Left cardiac atrium (tissue), 4 donors: Measurements from ENCODE around the gene CYP1B1. TPM values are rescaled to one million over a fixed set of nuclear protein-coding genes. Genes with fewer than 3 reads are reported as not detected.
A peak's percentile ranks its signal among the peaks of the same experiment; 100 is the strongest.

Source experiments
- ATAC-seq, 2 donors: fragments of 200-7000 bp; cut with Tn5 transposase; one replicate each; pipeline ENCODE4 v1.9.1; 2020; ENCODE audit warnings: mild to moderate bottlenecking in 2 of 2, moderate library complexity in 2 of 2
- DNase-seq: peaks from one replicate; pipeline ENCODE4 v3.0.0-alpha.2; 2020
- intact Hi-C, 2 donors: fragments of 100-400 bp; cut with DNase I; formaldehyde crosslinking; loops; one replicate each; pipeline versions ENCODE4 v1.14.1 to v1.15.1; 2022 to 2023
- total RNA-seq, 2 donors: library from RNA; stranded (reverse); fragmentation: NEBNext Ultra II Directional; extraction: Animal tissue kit (Norgen Biotek cat#: 25700); gene quantifications; one replicate each; pipeline ENCODE4 v1.2.1, GENCODE V29; 2021
- donor health status: DM: no; HTN: yes; CAD: no.
- donor health status: DM: no; HTN: yes; CAD: no; lungs with severe emphysema.
- donor health status: DM: yes; HTN: yes; CAD: no.
- donor health status: Dilated cardiomyopathy.

The CYP1B1 gene
- total RNA-seq, 2 donors from 2014 or later = 46.1 to 115 TPM

DNA sequence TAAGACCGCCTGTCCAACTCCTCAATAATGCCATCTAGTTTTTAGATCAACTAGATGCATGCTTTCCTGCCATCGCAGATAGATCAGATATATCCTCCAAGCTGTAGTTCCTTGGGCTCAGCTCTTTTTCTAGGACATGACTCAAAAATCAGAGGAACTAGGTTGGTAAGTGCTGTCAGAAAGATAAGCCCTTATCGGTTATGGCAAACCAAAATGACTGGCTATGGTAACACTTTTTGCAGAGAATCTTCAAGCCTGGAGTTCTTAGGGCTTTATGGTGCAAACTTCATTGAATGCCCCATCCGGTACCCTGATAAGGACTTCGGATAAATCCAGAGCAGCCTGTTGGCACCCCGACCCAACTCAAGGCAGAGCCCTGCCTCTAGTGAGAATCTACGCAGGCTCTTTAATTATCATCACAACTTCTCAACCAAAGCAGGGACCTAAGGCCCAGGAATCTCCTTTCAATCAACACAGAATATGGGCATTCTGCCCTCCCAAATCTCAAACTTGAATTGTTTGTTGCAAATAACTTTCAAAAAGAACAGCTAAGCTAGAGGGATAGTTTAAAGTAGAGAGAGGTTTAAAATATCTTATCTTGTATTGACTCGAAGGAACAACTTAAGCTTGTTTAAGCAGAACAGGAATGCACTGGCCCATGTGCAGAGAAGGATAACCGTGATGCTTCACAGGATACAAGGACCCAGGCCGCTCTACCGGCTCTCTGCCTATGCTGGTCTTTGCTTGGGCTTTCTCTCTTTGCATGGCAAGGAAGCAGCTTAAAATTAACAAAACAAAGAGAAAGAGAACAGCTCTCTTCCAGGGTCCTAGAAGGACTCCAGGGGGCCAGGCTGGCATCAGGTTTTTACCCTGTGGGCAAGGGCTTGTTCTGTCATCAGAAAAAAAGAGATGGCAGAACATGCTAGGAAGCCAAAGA, 3.4 kb upstream of the CYP1B1 start:
- DNase-seq (no peak), ATAC-seq (no peak)
- intact Hi-C loops = no loop called here

DNA sequence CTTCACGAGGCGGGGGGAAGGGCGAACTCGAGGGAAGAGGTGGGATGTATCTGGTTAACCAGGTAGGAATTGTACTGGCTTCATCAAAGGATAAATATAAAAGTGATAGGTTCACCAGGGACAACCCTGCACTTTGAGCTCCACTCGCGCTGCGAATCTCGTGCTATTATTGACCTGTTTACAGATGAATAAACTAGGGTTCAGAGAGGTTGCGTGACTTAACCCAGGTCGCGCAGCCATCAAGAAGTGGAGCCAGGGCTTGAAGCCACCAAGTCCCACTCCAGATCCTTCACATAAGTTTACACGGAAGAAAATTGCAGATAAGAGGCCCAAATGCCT, 1.4 kb upstream of the CYP1B1 start:
- intact Hi-C loops = no loop called here
- ATAC-seq (no peak), DNase-seq (no peak)

GRCh38 chr2:38076710-38077430, 919 bp upstream of the CYP1B1 start:
- peak; percentile 73 to 78 for ATAC-seq
- intact Hi-C loops = no loop called here
- DNase-seq = peak; percentile 89

GRCh38 chr2:38076152-38076709, 280 bp upstream of the CYP1B1 start:
- peak; percentile 83 for DNase-seq
- peak; percentile 68 to 74 for ATAC-seq
- intact Hi-C loops = no loop called here

DNA sequence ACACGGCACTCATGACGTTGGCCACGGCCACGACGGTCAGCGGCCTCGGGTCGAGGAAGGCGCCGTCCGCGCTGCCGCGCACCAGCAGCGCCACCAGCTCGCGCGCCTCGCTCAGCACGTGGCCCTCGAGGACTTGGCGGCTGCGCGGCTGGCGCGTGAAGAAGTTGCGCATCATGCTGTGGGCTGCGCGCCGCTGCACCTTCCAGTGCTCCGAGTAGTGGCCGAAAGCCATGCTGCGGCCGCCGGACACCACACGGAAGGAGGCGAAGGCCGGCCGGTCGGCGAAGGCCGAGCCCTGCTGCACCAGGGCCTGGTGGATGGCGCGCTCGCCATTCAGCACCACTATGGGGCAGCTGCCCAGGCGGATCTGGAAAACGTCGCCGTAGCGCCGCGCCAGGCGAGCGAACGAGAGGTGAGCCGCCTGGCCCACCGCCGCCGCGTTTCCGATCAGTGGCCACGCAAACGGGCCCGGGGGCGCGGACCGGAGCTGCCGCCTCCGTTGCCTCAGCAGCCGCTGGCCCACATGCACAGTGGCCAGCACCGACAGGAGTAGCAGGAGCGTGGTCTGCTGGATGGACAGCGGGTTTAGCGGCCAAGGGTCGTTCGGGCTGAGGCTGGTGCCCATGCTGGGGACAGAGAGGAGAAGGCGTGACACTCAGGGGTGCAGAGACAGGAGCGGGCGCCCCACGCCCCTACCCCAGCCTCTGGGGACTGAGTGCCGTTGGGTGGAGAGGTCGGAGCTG, 1.0 kb downstream of the CYP1B1 start:
- intact Hi-C loops = no loop called here
- peak; percentile 51 for DNase-seq
- peak; percentile 8 to 17 for ATAC-seq

DNA sequence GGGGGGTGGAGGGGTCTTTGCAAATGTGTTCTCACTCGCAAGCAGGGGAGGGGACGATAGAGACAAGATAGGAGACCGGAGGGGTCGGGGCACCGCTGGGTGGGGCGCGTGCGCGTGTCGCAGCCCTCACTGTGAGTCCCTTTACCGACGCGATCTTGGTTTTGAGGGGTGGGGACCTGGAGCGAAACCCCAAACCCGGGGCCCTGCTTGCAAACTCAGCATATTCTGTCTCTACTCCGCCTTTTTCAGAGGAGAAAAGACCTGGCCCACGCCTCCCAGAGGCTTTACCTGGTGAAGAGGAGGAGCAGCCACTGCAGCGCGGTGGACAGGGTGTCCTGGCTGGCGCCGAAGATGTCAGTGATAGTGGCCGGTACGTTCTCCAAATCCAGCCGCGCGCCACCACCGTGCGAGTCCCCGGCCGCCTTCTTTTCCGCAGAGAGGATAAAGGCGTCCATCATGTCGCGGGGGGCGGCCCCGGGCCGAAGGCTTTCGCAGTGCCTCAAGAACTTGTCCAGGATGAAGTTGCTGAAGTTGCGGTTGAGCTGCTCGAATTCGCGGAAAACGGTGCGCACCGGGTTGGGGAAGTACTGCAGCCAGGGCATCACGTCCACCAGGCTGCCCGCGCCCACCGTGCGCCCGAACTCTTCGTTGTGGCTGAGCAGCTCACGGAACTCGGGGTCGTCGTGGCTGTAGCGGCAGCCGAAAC, 1.7 kb downstream of the CYP1B1 start:
- DNase-seq (no peak), ATAC-seq (no peak)
- intact Hi-C loops = no loop called here

- intact Hi-C loops = no loop called here
- ATAC-seq (no peak), DNase-seq (no peak)
These were observed 2.5 kb downstream of the CYP1B1 start for GRCh38 chr2:38073211-38074057.

DNA sequence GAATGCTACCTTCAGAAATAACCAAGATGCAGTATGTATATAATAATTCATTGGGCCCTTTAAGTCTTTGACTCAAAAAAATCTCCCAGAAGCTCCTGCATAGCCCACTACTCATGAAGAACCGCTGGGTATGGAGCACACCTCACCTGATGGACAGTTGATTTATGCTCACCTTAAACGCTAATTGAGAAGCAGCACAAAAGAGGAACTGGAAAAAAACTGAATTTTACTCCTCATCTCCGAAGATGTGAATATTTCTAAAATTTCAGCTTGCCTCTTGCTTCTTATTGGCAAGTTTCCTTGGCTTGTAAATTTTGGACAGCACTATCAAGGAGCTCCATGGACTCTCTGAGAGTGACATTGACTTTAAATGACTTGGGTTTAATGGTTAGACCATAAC, 5.5 kb downstream of the CYP1B1 start:
- no peak for ATAC-seq
- intact Hi-C loops = no loop called here

DNA sequence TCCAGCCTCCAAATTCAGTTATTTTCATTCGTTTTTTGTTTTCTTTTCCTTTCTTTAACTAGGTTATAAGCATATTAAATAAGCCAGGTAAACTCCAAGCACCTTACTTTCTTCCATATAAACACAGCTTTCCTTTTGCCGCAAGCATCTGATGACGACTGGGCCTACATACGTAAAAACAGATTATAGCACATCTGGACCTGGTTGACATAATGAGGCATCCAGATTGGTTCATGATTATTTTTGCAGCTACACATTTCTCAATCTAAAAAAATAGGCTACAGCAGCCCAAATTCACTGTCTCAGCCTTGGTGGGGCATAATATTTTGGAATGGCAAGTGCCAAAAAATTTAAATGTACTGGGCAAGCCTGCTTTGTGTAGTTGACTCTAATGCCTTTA, 7.7 kb downstream of the CYP1B1 start:
- DNase-seq (no peak), ATAC-seq (no peak)
- intact Hi-C loops = no loop called here

More for the DNA sequence above, 5.5 kb downstream of the CYP1B1 start:
- DNase-seq = no peak

DNA sequence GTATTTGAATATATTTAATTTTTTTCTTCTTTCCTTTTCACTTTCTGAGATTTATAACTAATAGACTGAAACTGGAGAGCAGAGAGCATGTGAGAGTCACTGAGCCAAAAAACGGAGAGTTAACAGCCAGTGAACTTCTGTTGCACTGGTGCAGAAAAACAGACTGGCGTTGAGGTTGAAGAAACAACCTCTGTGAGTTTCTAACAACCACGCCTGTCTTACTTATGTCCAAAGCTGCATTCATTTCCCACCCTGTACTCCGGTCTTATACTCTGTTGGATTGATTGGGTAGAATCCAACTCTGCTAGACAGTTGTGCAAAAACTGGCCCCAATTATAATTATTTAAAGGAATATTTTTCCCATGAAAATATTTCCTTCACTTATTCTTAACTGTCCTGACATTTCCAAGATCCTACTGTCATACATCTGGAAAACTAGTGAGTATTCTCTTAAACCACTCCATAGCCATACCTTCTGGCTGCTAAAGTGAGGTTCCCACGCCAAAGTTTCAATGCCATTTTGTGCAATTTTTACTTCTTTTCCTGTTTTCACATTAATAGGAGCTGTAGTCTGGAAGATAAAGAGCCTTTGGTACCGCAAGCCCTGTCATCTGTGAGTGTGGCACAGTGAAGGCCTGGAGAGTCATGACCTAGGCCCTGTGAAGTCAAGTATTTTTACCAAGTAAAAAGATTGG, 9.4 kb downstream of the CYP1B1 start:
- ATAC-seq (peak in 1 of 2 donors; percentile 8), DNase-seq (no peak)
- intact Hi-C loops = no loop called here

- intact Hi-C loops = no loop called here
- peak in 1 of 2 donors; percentile 21 for ATAC-seq
- DNase-seq = no peak
These were observed 10.3 kb downstream of the CYP1B1 start for GRCh38 chr2:38065502-38066135.

- DNase-seq (no peak), ATAC-seq (peak in 1 of 2 donors; percentile 40)
- intact Hi-C loops = no loop called here
These were observed 11.0 kb downstream of the CYP1B1 start for GRCh38 chr2:38064801-38065501.

DNA sequence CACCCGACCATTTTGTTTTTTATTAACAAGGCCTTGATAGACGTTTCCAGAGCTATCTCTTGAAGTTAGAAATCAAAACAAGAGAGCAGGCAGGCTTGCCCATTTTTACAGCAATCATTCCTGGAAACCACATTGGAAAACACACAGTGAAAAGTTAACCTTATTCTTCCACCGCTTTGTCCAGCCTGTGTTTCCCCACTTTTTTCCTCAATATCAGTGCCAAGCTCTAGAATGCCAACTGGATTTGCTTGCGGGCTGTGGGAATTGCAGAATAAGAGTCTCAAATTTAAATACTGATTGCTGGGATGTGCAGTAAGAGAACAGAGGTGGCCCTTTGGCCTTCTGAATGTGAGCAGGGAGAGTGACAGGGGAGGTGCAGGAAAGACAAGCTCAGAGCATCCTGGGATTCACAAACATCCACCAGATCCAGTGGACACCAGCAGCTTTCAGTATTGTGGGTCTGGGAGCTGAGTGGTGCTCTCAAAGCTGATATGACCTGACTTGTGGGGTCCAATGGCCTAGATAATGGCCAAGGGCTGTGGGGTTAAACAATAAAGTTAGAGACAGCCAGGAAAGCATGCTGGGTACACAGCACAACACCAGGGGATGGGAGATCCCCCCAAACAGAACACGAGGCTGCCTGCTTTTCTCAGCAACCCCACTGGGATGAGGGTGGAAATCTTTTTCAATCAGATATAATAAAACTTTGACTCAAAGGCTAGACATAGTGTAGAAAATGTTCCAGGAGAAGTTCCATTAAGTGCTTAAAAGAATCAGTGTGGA, 15.5 kb downstream of the CYP1B1 start:
- intact Hi-C loops = no loop called here
- DNase-seq (no peak), ATAC-seq (no peak)

DNA sequence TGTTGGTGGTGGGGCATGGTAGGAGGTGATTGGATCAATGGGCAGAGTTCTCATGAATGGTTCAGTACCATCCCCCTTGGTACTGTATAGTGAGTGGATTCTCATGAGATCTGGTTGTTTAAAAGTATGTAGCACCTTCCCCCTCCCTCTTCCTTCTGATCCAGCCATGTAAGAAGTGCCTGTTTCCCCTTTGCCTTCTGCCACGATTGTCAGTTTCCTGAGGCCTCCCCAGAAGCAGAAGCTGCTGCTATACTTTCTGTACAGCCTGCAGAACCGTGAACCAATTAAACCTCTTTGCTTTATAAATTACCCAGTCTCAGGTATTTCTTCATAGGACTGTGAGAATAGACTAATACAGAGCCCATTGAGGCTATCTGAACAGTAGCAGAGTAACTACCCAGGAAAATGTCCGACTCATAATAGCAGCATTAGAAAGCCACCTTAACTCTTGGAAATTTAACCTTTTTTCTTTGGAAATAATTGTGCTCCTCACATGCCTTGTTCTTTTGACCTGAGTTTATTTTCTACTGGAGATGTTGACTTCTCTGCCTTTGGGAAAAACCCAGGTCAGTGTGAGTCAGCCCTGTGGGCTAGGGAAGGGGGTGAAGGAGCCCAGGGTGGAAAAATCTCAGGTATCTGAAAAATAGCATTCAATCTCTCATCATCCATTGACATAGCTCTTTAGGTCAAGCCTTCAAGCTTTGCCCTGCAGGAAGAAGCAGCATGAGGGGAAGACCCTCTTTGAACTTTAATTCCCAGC, 18.1 kb downstream of the CYP1B1 start:
- no peak for ATAC-seq
- intact Hi-C loops = no loop called here
- DNase-seq = no peak

DNA sequence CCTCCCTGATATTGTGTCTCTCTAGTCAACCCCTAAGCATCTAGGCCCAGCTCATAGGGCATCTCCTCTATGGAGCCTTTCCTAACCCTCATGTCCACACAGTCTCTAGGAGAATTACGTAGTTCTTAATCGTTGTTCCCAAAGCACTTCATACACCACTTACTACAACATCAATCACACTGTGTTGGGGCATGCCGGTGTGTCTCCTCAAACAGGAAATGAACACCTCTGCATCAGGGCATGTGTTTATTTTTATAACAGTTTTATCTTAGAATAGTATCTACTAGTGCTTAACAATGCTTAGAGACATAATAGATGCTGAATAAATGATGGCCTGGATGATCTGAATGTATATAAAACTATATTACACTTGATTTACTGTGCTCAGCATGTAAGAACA, 19.7 kb downstream of the CYP1B1 start:
- intact Hi-C loops = no loop called here
- ATAC-seq (no peak), DNase-seq (no peak)
